Stimulated activated naive CD8-positive, alpha-beta T cell treated with anti-CD3 and anti-CD28 coated beads, Interleukin-15, amount 100 ng/mL, for 72 hours (primary cell): ENCODE data around the gene PCSK6.

ENCODE experiments used
- ATAC-seq: fragments of 150-1000 bp; cut with Tn5 transposase; 2 replicates; pipeline ENCODE4 v1.10.0; 2021; ENCODE audit warnings: mild to moderate bottlenecking, moderate library complexity
- DNase-seq, 2 donors: peaks; one replicate each; pipeline ENCODE4 v3.0.0; 2021 to 2022
- H3K27ac Mint-ChIP-seq, 2 donors: one replicate each; pipeline ENCODE4 v1.8.0; 2022; ENCODE audit warnings: mild to moderate bottlenecking in 2 of 2, mixed read lengths in 2 of 2, moderate library complexity in 2 of 2
- H3K27me3 Mint-ChIP-seq: one replicate; pipeline ENCODE4 v1.8.0; 2022; ENCODE audit warnings: mixed read lengths
- H3K4me1 Mint-ChIP-seq: one replicate; pipeline ENCODE4 v1.8.0; 2022; ENCODE audit warnings: mild to moderate bottlenecking, mixed read lengths
- H3K4me3 Mint-ChIP-seq, 2 donors: one replicate each; pipeline ENCODE4 v1.8.0; 2022; ENCODE audit warnings: mild to moderate bottlenecking in 2 of 2, mixed read lengths in 2 of 2, moderate library complexity in 1 of 2
- H3K9me3 Mint-ChIP-seq, 2 donors: one replicate each; pipeline ENCODE4 v1.8.0; 2022; ENCODE audit warnings: mixed read lengths in 2 of 2

Gene PCSK6

DNA sequence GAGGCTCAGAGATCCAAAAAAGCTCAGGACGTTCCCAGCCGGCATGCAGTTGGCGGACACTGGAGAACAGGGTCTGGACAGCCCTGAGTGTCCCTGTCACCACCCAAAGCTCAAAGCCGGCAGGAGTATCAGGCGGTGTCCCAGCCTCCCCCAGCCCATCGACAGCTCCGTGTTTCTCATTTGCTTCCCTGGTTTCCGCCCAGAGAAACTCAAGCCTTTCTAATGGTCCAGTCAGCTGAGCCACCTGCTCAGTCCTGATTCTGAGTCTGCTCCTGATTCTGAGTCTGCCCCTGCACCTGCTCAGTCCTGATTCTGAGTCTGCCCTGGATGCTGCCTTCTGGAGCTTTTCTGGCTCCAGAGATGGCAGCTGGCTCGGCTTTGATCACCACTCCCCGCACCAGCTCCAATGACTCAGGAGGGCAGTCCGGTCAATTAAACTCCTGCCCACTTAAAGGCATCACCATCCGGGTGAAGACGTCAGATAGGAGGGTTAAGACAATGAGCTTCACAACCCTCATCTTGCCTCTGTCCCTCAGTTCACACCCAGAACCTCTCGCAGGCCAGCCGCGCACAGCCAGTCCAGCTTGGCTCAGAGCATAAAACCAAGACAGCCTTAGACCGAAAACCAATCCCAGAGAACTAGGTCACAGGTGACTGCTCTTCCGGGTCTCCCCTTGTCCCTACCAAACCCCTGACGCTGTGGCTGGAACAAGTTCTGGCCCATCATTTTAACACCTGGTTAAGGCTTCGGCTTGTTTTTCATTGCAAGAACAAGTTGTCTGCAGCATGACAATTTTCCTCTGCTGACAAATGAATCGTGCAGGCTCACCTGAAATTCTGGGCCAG is 6.8 kb downstream of the PCSK6 start:
- Mint-ChIP-seq H3K4me1 (peaks cover 14% of the 10 kb centered on the region), H3K9me3 (no peaks in the 10 kb centered on the region), H3K27ac (no peak overlapping the region), H3K4me3 (no peak overlapping the region), H3K27me3 (peaks cover 56% of the 10 kb centered on the region)
- DNase-seq (no peak), ATAC-seq (no peak)

DNA sequence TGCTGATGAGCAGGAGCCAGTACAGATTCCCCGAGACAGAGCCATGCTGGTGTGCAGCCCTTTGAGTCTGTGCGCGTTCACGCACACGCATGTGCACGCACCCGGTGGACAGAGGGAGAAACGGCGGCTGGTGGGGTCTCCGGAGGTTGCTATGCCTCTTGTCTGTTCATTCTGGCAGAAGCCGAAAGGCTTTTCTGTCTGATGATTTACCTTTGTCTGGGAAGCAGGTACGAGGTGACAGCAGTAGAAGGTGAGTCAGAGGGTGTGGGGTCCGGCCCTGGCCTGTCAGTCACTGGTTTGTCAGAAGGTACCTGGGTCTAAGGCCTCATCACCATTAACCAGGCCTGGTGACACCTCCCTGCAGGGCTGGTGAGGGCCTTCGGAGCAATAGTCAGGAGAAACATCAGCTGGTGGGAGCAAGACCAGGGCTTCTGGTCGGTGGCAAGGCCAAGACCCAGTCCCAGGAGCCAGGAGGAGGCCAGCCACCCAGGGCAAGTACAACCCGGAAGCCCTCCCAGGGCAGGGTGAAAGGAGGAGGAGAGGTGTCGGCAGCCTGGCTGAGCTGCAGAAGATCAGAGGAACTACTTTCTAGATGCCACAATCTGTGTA is 7.5 kb downstream of the PCSK6 start:
- DNase-seq, result no peak
- H3K27me3 Mint-ChIP-seq, result peaks cover 49% of the 10 kb centered on the region
- ATAC-seq, result peak; percentile 10
- H3K4me1 Mint-ChIP-seq, result peaks cover 14% of the 10 kb centered on the region
- no peaks in the 10 kb centered on the region for H3K9me3 Mint-ChIP-seq
- H3K4me3 Mint-ChIP-seq, result no peak overlapping the region
- peak overlapping the region in 1 of 2 donors; percentile 49 for H3K27ac Mint-ChIP-seq

DNA sequence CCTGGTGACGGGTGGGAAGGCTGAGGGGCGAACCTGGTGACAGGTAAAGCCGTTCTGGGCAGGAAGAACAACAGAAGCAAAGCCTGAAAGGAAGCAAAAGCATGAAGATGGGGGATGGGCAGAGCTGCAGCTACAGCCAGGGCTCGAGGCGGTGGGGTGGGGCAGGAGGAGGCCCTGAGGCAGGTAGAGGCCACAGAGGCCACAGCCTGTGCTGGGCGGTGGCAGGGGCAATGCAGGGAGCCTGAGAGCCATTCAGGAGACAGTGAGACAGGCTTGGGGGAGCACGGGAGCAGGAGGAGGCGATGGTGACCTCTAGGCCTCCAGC is 8.2 kb downstream of the PCSK6 start:
- peaks cover 14% of the 10 kb centered on the region for H3K4me1 Mint-ChIP-seq
- H3K27me3 Mint-ChIP-seq, result peaks cover 42% of the 10 kb centered on the region
- peak; percentile 13 for ATAC-seq
- no peaks in the 10 kb centered on the region for H3K9me3 Mint-ChIP-seq
- H3K27ac Mint-ChIP-seq, result peak overlapping the region; percentile 17 to 79
- H3K4me3 Mint-ChIP-seq, result no peak overlapping the region
- no peak for DNase-seq

DNA sequence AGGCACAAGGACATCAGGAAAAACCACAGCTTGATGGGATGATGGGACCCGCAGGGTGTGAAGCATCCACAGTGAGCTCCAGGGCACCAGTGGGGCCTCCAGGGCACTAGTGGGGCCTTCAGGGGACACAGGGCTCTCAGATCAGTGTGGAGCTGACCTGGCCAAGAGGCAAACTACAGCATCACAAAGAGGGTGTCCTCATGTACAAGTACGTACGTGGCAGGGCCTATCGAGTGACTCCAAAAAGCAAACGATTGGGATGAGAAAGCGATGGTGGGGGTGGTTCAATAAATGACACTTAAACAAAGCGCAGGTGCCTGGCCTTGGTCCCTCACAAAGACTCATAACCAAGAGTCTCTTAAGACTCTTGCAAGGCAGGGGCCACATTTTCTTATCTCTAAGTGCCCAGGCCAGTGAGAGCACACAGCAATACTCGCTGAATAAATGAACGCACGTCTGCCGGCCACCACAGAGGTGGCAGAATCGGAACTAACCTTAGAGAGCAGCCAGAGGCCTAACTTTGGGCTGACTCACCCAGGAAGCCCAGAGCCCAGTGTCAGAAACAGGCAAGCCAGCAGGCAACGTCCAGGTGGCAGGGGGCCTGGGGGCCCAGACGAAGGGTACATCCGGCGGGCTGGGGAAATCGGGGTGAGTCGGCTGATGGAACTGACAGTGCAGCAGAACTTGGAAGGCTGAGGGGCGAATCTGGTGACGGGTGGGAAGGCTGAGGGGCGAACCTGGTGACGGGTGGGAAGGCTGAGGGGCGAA is 8.7 kb downstream of the PCSK6 start:
- Mint-ChIP-seq H3K9me3 (no peaks in the 10 kb centered on the region), H3K27ac (peak overlapping the region in 1 of 2 donors; percentile 22), H3K27me3 (peaks cover 38% of the 10 kb centered on the region)

DNA sequence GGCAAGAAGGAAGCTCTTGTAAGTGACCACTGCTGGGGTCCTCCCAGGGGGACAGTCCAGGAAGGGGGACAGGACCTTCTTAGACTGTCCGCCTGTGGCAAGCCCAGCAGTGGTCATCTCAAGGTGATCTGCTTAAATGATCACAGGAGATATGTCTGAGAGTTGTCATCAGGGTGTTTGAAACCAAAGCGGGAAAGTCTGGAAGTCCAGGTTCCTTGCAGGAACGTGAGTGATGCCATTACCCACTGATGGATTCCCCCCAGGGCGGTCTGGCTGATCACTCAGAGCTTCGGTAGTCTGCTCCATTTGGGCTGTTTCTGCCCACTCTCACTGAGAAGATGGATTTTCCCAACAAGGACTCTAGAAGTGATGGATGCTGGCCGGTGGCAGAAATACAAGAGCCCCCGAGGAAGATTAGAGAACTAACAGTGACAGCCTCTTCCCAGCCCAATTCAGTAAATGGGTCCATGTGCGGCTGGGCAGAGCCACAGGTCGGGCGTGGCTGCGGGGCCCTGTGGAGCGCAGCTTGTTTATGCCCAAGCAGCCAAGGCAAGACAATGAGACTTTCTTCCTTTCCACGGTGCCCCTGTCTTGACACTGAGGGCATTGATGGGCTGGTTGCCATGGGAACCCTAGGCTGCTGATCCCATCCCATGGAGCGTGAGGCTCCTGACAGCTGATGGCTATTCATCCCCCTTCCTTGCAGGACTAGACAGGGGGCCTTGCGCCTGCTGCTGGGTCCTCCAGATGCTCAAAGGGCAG is 9.5 kb downstream of the PCSK6 start:
- ATAC-seq, result no peak
- H3K9me3 Mint-ChIP-seq, result no peaks in the 10 kb centered on the region
- DNase-seq, result no peak
- no peak overlapping the region for H3K4me3 Mint-ChIP-seq
- peaks cover 14% of the 10 kb centered on the region for H3K4me1 Mint-ChIP-seq
- peaks cover 38% of the 10 kb centered on the region for H3K27me3 Mint-ChIP-seq
- H3K27ac Mint-ChIP-seq, result no peak overlapping the region

More for the DNA sequence above, 8.7 kb downstream of the PCSK6 start:
- H3K4me1 Mint-ChIP-seq, result peaks cover 14% of the 10 kb centered on the region
- ATAC-seq (no peak), DNase-seq (no peak)
- H3K4me3 Mint-ChIP-seq, result no peak overlapping the region

DNA sequence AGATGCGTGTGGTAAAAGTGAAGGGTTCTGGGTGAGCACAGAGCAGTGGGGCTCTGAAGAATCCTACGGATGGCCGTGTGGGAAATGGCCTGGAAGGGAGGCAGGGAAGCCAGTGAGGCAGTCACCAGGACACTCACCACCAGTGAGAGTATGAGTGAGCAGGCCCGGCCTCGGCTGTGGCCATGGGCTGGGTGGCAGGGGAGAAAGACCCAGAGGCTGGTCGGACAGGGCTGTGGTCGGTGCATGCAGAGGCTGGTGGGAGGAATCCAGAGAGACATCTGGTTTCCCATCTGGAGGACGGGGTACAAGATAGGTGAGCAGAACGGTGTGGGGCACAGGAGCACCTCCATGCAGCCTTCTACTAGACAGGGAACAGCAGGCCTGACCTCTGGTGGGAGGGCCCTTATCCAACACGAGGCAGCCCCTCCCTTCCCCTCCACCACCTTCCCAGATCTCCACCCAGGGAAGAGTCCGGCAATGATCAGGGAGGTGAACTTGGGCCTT is 10.1 kb downstream of the PCSK6 start:
- Mint-ChIP-seq H3K27ac (peak overlapping the region; percentile 2 to 4), H3K4me3 (no peak overlapping the region)
- ATAC-seq, result no peak

DNA sequence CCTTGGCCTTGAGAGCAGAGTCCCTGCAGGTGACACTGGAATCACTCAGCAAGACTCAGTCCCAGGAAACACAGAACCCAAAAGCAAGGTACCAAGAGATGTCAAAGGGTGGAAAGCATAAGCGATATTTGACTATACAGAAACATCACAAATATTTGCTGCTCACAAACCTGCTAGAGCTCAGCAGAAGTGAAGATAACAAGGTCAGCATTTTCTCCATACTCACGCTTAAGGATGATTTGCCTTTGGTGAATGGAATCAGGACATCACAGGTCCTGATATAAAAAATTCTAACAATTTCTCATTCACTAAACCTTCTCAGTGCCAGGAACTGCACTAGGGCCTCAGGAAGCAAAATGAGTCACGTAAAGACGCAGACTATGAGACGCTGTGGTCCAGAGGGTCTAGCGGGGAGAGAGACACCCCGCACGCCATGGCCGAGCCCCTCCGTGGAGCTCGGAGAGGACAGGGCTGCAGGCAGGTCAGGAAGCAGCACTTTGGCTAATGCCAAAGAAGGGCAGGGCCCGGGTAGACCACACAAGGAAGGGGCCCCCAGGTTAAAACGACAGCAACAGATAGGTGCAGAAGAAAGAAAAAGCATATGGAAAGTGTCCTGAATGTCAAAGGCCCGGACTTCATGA is 10.7 kb downstream of the PCSK6 start:
- peaks cover 43% of the 10 kb centered on the region for H3K27me3 Mint-ChIP-seq
- H3K4me3 Mint-ChIP-seq, result no peak overlapping the region
- DNase-seq, result no peak
- H3K4me1 Mint-ChIP-seq, result peaks cover 14% of the 10 kb centered on the region
- peak overlapping the region in 1 of 2 donors; percentile 52 for H3K27ac Mint-ChIP-seq
- H3K9me3 Mint-ChIP-seq, result no peaks in the 10 kb centered on the region
- no peak for ATAC-seq

More for the DNA sequence above, 10.1 kb downstream of the PCSK6 start:
- H3K4me1 Mint-ChIP-seq, result peaks cover 14% of the 10 kb centered on the region
- H3K9me3 Mint-ChIP-seq, result no peaks in the 10 kb centered on the region
- DNase-seq, result no peak
- peaks cover 40% of the 10 kb centered on the region for H3K27me3 Mint-ChIP-seq

DNA sequence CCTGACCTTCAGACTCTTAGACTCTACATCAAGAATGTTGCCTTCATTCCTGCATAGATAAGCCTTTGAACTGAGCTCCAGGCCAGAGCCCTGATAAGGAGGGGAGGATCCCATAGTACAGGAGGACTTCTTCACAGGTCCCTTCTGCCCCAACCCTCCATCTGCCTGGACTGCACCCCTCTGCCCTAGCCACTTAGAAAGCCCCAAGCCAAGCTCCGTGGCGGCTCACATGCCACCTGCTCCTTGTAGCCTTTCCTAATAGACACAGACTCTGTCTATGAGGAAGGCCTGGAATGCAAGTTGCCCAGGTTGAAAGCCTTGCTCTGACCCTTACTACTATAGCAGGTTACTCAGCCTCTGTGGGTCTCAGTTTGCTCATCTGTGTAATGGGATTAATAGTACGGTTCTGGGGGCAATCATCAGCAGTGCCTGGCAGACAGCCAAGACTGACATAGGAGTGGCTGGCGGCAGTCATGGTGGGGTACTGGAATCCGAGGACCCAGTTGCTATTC is 11.6 kb downstream of the PCSK6 start:
- Mint-ChIP-seq H3K27me3 (peaks cover 43% of the 10 kb centered on the region), H3K4me1 (peaks cover 14% of the 10 kb centered on the region), H3K27ac (peak overlapping the region in 1 of 2 donors; percentile 13), H3K4me3 (no peak overlapping the region), H3K9me3 (no peaks in the 10 kb centered on the region)
- ATAC-seq, result no peak
- no peak for DNase-seq

DNA sequence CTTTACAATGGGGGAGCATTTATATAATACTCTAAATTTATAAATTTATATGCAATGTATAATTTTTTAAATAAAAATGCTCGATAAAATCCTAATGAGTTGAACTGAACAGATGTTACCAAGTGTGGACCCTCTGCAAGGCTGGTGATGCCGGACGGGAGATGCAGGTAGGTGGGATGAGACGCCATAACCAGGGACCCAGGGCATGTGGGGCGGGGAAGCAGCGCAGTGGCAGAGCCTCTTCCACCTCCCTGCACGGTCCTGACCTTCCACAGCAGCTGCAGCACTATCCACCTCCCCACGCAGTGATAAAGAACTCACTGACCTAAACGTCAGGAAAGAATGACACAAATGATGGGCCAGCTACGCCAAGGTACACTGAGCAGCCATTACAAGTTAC is 12.8 kb downstream of the PCSK6 start:
- Mint-ChIP-seq H3K27me3 (peaks cover 48% of the 10 kb centered on the region), H3K9me3 (no peaks in the 10 kb centered on the region), H3K4me3 (no peak overlapping the region), H3K27ac (no peak overlapping the region), H3K4me1 (peaks cover 10% of the 10 kb centered on the region)
- ATAC-seq (no peak), DNase-seq (no peak)

DNA sequence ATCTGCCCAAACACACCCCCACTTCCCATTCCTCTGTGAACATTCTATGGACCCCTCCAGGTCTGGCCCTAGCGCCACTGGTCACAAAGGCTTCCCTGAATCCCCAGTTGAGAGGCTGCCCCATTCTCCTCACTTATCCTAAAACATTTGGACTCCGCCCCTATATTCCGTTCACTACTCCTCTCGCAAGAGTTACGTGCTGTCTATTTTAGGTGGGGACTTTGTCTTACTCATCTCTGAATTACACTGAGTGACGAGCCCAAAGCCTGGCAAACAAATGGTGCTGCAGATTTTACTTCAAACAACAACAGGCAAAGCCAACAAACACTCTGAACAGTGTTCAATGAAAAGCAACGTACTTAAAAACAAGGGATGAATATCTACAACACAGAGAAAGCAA is 14.5 kb downstream of the PCSK6 start:
- Mint-ChIP-seq H3K4me3 (no peak overlapping the region), H3K9me3 (no peaks in the 10 kb centered on the region), H3K27ac (no peak overlapping the region), H3K27me3 (peaks cover 54% of the 10 kb centered on the region), H3K4me1 (no peaks in the 10 kb centered on the region)
- ATAC-seq (no peak), DNase-seq (no peak)

DNA sequence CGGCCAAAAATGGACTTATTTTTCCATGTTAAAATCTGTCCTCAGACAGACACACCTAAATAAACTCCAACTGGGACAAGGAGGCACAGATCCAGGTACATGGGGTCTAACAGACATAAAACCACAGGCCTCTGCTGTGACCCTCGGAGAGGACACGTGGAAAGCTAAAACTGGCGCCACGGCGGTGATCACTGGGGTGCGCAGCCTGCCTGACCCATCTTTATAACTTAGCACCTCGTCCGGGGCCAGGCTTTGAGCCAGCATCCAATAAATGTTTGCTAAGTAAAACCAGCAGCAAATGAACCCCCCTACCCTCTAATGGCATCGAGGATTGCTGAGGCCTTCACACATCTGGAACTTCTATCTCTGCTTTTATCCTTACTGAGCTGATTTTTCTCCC is 15.3 kb downstream of the PCSK6 start:
- no peak for ATAC-seq
- peaks cover 54% of the 10 kb centered on the region for H3K27me3 Mint-ChIP-seq
- H3K27ac Mint-ChIP-seq, result no peak overlapping the region
- no peak for DNase-seq
- no peak overlapping the region for H3K4me3 Mint-ChIP-seq
- no peaks in the 10 kb centered on the region for H3K4me1 Mint-ChIP-seq
- no peaks in the 10 kb centered on the region for H3K9me3 Mint-ChIP-seq

DNA sequence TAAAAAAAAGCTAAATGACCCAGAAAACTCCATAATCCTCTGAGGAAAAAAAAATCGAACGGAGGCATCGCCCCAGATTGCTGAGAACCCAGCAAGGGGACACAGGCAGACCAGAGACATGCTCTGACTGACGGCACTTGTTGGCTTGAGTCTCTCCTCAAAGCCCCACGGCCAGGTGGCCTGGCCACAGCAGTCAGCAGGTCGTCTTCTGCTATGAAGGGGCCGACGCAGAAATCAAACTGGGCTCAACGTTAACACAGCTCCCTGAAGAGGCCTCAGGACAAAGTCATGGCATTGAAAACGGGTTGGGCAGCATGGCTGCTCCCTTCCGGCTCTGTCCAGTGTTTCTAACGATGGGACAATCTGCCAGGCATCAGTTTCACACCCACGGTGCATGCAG is 17.5 kb downstream of the PCSK6 start:
- Mint-ChIP-seq H3K27me3 (peaks cover 70% of the 10 kb centered on the region), H3K27ac (peak overlapping the region in 1 of 2 donors; percentile 67), H3K4me1 (no peaks in the 10 kb centered on the region), H3K9me3 (no peaks in the 10 kb centered on the region), H3K4me3 (no peak overlapping the region)
- no peak for ATAC-seq
- DNase-seq, result no peak

DNA sequence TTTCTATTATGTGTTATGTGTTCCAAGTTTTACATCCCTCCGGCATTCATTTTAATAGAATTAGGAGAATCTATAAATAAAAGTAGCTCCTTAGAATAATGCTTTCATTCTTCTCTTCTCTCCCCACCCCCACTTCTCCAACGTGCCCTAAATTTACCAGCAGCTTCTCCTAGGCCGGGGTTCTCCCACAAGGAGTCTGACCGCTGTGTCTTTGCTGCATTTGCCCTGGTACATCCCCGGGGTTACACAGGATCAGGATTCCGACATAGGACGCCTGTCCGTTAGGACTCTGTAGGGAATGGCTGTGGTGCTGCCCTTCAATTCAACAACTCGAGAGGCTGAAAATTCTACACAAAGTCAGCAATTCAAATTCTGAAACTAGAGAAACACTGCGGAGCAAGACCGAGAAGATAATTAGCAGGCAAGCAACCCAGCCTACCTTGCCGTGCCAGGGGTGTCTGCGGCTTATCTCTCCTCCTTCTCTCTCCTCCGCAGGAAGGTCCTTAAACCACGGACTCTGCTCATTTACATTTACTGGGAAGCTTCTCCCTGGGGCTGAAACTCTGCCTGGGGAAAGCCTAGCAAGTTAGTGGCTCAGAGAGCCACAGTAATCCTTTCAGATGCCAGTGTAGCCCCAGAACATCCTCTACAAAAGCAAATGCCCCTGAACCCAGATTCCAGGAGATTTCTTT is 18.8 kb downstream of the PCSK6 start:
- no peaks in the 10 kb centered on the region for H3K4me1 Mint-ChIP-seq
- H3K27me3 Mint-ChIP-seq, result peaks cover 80% of the 10 kb centered on the region
- peaks cover 4 to 9% of the 10 kb centered on the region in 2 donors for H3K9me3 Mint-ChIP-seq

More for the DNA sequence above, 18.8 kb downstream of the PCSK6 start:
- DNase-seq (no peak), ATAC-seq (no peak)
- H3K27ac Mint-ChIP-seq, result no peak overlapping the region
- H3K4me3 Mint-ChIP-seq, result no peak overlapping the region
